Ovary (tissue), 3 donors: ENCODE data around the gene GDF2.

Source experiments
- CTCF ChIP-seq, 3 donors: fragments of 450-650 bp in 2 of 3; fragments of 200-600 bp in 1 of 3; IDR thresholded peaks; one replicate each; pipeline versions ENCODE4 v1.5.1 to v1.8.0; 2016 to 2022; ENCODE audit warnings: antibody characterized with exemption in 3 of 3, mild to moderate bottlenecking in 1 of 3
- EP300 ChIP-seq: sonication (generic); formaldehyde crosslinking; IDR thresholded peaks from one replicate; pipeline ENCODE4 v1.6.1; 2017; ENCODE audit warnings: antibody characterized with exemption
- POLR2A ChIP-seq: fragments of 450-650 bp; IDR thresholded peaks from one replicate; pipeline ENCODE4 v1.6.1; 2017; ENCODE audit warnings: antibody characterized with exemption, mild to moderate bottlenecking, moderate library complexity
- donor health status: DM: no; HTN: no; CAD: no.

- TF ChIP-seq EP300 = no peak
- no peak for TF ChIP-seq CTCF (IDR thresholded peaks at IDR 0.05)
- TF ChIP-seq POLR2A = no peak
Observed at GRCh38 chr10:47372726-47373125, 50.5 kb downstream of the GDF2 start.
